Osteoblast (primary cell): ENCODE results near the gene STOML2. TPM values are rescaled to one million over a fixed set of nuclear protein-coding genes. Genes with fewer than 3 reads are reported as not detected.

ENCODE experiments used
- DNase-seq: peaks from one replicate; pipeline ENCODE4 v3.0.0; 2011; ENCODE audit warnings: low spot score, mixed read lengths; ENCODE audit not compliant: insufficient read length; ENCODE audit errors: missing footprints
- H2AFZ ChIP-seq: 2 replicates; pipeline ENCODE4 v1.6.0; 2011; ENCODE audit warnings: mild to moderate bottlenecking, low read length
- H3K27ac ChIP-seq: 2 replicates; pipeline ENCODE4 v1.5.1; 2011; ENCODE audit warnings: mild to moderate bottlenecking, low read depth, low read length, moderate library complexity
- H3K27me3 ChIP-seq: 2 replicates; pipeline ENCODE4 v1.6.0; 2012; ENCODE audit warnings: mild to moderate bottlenecking, control low read depth, inconsistent platforms, low read length, moderate library complexity; ENCODE audit not compliant: insufficient read depth
- H3K36me3 ChIP-seq: 2 replicates; pipeline ENCODE4 v1.5.1; 2011; ENCODE audit warnings: mild to moderate bottlenecking, low read length, control low read depth, moderate library complexity; ENCODE audit not compliant: insufficient read depth
- H3K4me1 ChIP-seq: 2 replicates; pipeline ENCODE4 v1.5.1; 2011; ENCODE audit warnings: mild to moderate bottlenecking, low read length, control low read depth, moderate library complexity; ENCODE audit not compliant: insufficient read depth
- H3K4me2 ChIP-seq: 2 replicates; pipeline ENCODE4 v1.6.0; 2011; ENCODE audit warnings: mild to moderate bottlenecking, low read length; ENCODE audit not compliant: insufficient read depth
- H3K4me3 ChIP-seq: fragments of 200-600 bp; sonication (generic); 3 replicates; pipeline ENCODE4 v1.5.1; 2012; ENCODE audit warnings: mild to moderate bottlenecking, low read length, inconsistent platforms; ENCODE audit not compliant: insufficient read depth
- H3K79me2 ChIP-seq: 2 replicates; pipeline ENCODE4 v1.6.0; 2012; ENCODE audit warnings: mild to moderate bottlenecking, low read length, control low read depth, inconsistent platforms; ENCODE audit not compliant: insufficient read depth
- H3K9me3 ChIP-seq: 2 replicates; pipeline ENCODE4 v1.5.1; 2011; ENCODE audit warnings: low read depth, low read length, control low read depth
- H4K20me1 ChIP-seq: 2 replicates; pipeline ENCODE4 v1.6.0; 2012; ENCODE audit warnings: mild to moderate bottlenecking, low read length, control low read depth; ENCODE audit not compliant: insufficient read depth
- CTCF ChIP-seq: IDR thresholded peaks from 2 replicates; pipeline ENCODE4 v1.5.1; 2011; ENCODE audit warnings: mild to moderate bottlenecking, low read depth, low read length, moderate library complexity; ENCODE audit errors: extremely low read depth
- total RNA-seq: library from RNA; depleted of rRNA; stranded (reverse); fragments of >200 nt; gene quantifications from 2 replicates; pipeline ENCODE4 v1.2.3, GENCODE V29; 2012

The STOML2 gene
- total RNA-seq, 1 donor, result 130 TPM

DNA sequence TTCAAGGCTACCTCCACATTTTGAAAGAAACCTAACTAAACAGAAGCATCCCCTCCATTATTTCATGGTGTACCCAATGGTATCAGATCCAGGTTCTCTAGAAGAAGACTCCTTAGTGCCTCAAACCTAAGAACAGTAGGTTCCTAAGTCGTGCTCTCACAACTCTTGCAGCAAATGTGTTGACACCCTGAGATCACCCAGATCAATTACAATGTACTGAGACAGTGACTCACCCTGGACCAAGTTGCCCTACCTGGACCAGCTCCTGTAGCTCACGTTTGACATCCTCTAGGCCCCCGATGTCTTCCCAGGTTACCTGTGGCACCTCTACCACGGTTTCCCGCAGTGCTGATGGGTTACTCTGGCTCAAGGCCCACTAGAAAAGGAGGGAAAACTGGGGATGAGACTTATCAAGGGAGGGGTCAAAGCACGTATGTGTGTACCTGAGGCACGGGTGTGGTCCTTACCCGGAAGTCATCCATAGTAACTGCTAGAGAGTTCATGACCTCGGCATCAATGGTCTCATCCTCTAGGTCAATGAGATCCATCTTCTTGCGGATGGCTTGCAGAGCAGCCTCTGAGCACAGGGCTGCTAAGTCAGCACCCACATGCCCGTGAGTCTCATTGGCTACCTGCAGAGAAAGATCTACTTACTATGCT is 42.3 kb downstream of the STOML2 start:
- Histone ChIP-seq H3K27ac (no peak overlapping the region), H3K9me3 (no peaks in the 10 kb centered on the region), H2AFZ (no peak overlapping the region), H3K4me3 (no peak overlapping the region), H4K20me1 (peaks cover 64% of the 10 kb centered on the region), H3K4me2 (no peak overlapping the region), H3K27me3 (no peaks in the 10 kb centered on the region), H3K4me1 (no peaks in the 10 kb centered on the region), H3K79me2 (peaks cover 49% of the 10 kb centered on the region), H3K36me3 (peaks cover 98% of the 10 kb centered on the region)
- TF ChIP-seq CTCF, result no peak
- DNase-seq, result no peak

DNA sequence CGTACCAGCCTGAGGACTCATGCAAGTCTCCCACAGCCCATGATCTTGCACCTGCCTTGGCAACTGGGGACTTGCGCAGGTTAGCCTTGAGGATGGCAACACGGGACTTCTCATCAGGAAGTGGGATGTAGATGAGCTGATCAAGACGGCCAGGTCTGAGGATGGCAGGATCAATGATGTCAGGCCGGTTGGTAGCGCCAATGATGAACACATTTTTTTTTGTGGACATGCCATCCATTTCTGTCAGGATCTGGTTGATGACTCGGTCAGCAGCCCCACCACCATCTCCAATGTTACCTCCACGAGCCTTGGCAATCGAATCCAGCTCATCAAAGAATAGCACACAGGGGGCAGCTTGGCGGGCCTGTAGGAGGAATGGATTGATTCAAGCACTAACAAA is 43.5 kb downstream of the STOML2 start:
- H3K4me3 ChIP-seq, result no peak overlapping the region
- no peak for DNase-seq
- peaks cover 99% of the 10 kb centered on the region for H3K36me3 ChIP-seq
- no peaks in the 10 kb centered on the region for H3K9me3 ChIP-seq
- H3K79me2 ChIP-seq, result peaks cover 41% of the 10 kb centered on the region
- no peak overlapping the region for H3K27ac ChIP-seq
- TF ChIP-seq CTCF, result no peak
- no peak overlapping the region for H3K4me2 ChIP-seq
- peaks cover 57% of the 10 kb centered on the region for H4K20me1 ChIP-seq
- no peak overlapping the region for H2AFZ ChIP-seq
- no peaks in the 10 kb centered on the region for H3K27me3 ChIP-seq
- no peaks in the 10 kb centered on the region for H3K4me1 ChIP-seq

DNA sequence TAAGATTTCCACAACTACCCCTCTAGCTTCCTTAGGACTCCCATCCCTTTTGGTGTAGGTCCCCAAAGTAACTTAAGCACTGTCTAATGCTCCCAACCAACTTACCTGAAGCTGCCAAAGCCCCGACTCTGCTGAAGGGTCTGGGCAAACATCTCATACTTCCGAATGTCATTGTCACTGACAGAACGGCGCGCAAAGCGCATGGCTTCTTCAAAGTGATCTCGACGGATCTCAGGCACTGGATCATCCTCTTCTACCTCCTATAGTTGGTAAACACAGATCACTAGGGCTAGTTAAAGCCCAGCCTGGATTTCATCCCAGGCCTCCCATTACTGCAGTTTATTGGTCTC is 45.7 kb downstream of the STOML2 start:
- Histone ChIP-seq H3K4me3 (no peak overlapping the region), H3K9me3 (no peaks in the 10 kb centered on the region), H3K27me3 (no peaks in the 10 kb centered on the region), H3K27ac (no peak overlapping the region), H3K4me1 (no peaks in the 10 kb centered on the region), H2AFZ (no peak overlapping the region), H3K36me3 (peaks cover 90% of the 10 kb centered on the region), H3K4me2 (no peak overlapping the region), H4K20me1 (peaks cover 41% of the 10 kb centered on the region), H3K79me2 (peaks cover 21% of the 10 kb centered on the region)
- no peak for DNase-seq
- no peak for TF ChIP-seq CTCF

DNA sequence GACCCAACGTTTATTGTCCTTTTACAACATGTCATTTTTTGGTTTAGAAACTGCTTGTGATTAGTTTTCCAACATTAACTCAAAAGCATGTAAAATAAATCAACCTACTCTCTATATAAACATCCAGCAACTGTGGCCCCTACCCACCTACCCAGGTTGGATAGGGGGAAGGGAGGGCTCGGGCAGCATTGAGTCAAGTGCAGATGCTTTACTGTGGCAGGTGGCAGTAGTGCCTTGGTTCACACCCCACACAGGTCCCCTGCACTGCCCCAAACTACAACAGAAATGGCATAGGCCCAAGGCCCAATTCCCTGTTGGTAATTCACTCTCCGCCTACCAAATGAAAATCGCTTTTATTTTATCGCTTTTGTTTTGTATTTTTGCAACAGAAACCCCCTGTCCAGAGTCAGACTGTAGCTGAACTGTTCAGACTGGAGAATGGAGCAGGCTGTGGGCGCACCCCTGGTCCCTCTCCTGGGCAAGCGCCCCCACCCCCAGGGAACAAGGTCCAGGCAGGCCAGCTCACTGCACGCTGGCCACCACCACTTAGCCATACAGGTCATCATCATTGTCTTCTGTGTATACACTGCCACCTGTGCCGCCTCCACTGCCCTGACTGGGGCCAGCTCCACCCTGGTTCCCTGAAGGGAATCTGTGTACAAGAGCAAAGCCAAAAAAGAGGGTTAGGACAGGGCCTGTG is 46.2 kb downstream of the STOML2 start:
- no peak for DNase-seq
- H3K27ac ChIP-seq, result no peak overlapping the region
- peaks cover 89% of the 10 kb centered on the region for H3K36me3 ChIP-seq
- no peaks in the 10 kb centered on the region for H3K9me3 ChIP-seq
- no peaks in the 10 kb centered on the region for H3K27me3 ChIP-seq
- TF ChIP-seq CTCF, result no peak
- no peak overlapping the region for H3K4me2 ChIP-seq
- no peaks in the 10 kb centered on the region for H3K4me1 ChIP-seq
- H2AFZ ChIP-seq, result no peak overlapping the region
- no peak overlapping the region for H3K4me3 ChIP-seq
- H3K79me2 ChIP-seq, result peaks cover 17% of the 10 kb centered on the region
- H4K20me1 ChIP-seq, result peaks cover 36% of the 10 kb centered on the region
